Measurements from ENCODE around the gene CCL1. TPM values are rescaled to one million over a fixed set of nuclear protein-coding genes. Genes with fewer than 3 reads are reported as not detected.

The CCL1 gene
- total and polyA plus RNA-seq, 8 donors, result not detected

DNA sequence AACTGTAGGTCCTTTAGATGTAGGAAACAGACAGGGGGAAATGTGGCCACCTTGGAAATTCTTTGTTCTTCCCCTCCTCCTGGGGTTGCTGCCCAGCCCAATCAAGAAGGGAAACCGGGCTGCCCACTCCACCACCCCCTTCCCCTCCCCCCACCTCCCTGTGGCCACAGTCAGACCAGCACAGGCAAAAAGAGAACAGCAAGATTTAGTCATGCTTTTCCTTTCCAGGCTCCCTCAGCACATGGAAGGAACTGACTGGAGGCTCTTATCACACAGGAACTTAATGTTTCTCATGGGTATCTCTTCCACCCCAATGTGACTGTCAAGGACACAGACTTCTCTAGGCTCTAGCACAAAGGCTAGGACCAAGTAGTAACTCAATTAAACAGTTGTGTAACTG is 3.0 kb upstream of the CCL1 start:
- Histone ChIP-seq H3K27me3 (peaks cover 0 to 55% (median 0%) of the 10 kb centered on the region in 3 donors), H3K4me3 (no peak overlapping the region), H3K9me3 (no peaks in the 10 kb centered on the region), H3K4me1 (peaks cover 0 to 5% (median 0%) of the 10 kb centered on the region in 4 donors), H3K36me3 (no peaks in the 10 kb centered on the region), H3K27ac (no peak overlapping the region)
- no peak for DNase-seq
- intact Hi-C loops (cut with DNase I; ENCODE audit: low total_unique reads), result no loop called here
- 7 to 29% (median 20%) methylated on average over 1 of the region's 1 CpG for WGBS, 5 donors
- TF ChIP-seq POLR2A (IDR thresholded peaks at IDR 0.05) (no peak), EP300 (IDR thresholded peaks at IDR 0.05) (no peak), POLR2AphosphoS5 (IDR thresholded peaks at IDR 0.05) (no peak)
- TF ChIP-seq, protein P1, sequence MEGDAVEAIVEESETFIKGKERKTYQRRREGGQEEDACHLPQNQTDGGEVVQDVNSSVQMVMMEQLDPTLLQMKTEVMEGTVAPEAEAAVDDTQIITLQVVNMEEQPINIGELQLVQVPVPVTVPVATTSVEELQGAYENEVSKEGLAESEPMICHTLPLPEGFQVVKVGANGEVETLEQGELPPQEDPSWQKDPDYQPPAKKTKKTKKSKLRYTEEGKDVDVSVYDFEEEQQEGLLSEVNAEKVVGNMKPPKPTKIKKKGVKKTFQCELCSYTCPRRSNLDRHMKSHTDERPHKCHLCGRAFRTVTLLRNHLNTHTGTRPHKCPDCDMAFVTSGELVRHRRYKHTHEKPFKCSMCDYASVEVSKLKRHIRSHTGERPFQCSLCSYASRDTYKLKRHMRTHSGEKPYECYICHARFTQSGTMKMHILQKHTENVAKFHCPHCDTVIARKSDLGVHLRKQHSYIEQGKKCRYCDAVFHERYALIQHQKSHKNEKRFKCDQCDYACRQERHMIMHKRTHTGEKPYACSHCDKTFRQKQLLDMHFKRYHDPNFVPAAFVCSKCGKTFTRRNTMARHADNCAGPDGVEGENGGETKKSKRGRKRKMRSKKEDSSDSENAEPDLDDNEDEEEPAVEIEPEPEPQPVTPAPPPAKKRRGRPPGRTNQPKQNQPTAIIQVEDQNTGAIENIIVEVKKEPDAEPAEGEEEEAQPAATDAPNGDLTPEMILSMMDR (IDR thresholded peaks at IDR 0.05), result no peak

DNA sequence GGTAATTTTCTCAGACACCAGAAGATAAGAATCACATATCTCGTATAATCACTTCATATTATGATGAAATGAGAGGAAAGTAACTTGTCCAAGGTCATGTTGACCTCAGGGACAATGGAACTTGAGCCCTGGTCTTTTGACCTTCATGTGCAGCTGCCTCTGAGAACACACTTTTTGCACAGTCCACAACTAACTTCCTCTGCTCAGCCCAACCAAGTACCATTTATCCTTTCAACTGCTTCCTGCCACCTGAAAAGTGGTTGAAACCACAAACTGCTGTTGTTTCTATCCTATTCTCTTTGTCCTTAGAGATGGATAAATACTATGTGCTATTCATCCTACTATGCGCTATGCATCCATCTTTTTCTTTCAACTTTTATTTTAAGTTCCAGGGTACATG is 2.3 kb upstream of the CCL1 start:
- Histone ChIP-seq H3K27ac (no peak overlapping the region), H3K36me3 (no peaks in the 10 kb centered on the region), H3K4me1 (peaks cover 0 to 5% (median 0%) of the 10 kb centered on the region in 4 donors), H3K27me3 (peaks cover 0 to 55% (median 0%) of the 10 kb centered on the region in 3 donors), H3K4me3 (no peak overlapping the region), H3K9me3 (no peaks in the 10 kb centered on the region)
- intact Hi-C loops (cut with DNase I; ENCODE audit: low total_unique reads), result no loop called here
- no peak for DNase-seq
- TF ChIP-seq POLR2AphosphoS5 (IDR thresholded peaks at IDR 0.05) (no peak), EP300 (IDR thresholded peaks at IDR 0.05) (no peak), POLR2A (IDR thresholded peaks at IDR 0.05) (no peak)
- TF ChIP-seq, protein P1 (IDR thresholded peaks at IDR 0.05), result no peak
- WGBS, 5 donors, result 60 to 68% (median 68%) methylated on average over 2 of the region's 2 CpGs

DNA sequence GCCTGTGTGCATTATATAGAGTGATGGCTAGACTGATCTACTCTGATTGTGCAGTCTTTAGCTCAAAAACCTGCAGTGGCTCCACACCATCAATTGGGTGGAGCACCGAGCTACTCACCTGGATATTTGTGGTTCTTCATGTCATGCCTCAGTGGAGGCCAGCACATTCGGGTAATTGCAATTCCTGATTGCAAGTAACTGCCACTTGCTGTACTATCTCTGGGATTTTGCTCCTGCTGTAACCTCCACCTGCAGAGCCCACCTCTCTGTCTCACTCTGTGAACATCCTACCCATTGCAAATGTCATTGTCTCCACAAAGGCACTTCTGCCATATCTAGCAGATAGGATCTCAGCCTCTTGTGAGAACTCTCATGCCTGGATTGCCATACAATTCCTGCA is 1.7 kb upstream of the CCL1 start:
- TF ChIP-seq, protein P1 (IDR thresholded peaks at IDR 0.05), result no peak
- TF ChIP-seq POLR2A (IDR thresholded peaks at IDR 0.05) (no peak), EP300 (IDR thresholded peaks at IDR 0.05) (no peak), POLR2AphosphoS5 (IDR thresholded peaks at IDR 0.05) (no peak)
- intact Hi-C loops (cut with DNase I; ENCODE audit: low total_unique reads), result loop anchor here (5.0 kb wide), 1 partner anchor 162 kb away; no protein-coding TSS in a partner anchor
- 57 to 100% (median 78%) methylated on average over 2 of the region's 2 CpGs for WGBS, 5 donors

DNA sequence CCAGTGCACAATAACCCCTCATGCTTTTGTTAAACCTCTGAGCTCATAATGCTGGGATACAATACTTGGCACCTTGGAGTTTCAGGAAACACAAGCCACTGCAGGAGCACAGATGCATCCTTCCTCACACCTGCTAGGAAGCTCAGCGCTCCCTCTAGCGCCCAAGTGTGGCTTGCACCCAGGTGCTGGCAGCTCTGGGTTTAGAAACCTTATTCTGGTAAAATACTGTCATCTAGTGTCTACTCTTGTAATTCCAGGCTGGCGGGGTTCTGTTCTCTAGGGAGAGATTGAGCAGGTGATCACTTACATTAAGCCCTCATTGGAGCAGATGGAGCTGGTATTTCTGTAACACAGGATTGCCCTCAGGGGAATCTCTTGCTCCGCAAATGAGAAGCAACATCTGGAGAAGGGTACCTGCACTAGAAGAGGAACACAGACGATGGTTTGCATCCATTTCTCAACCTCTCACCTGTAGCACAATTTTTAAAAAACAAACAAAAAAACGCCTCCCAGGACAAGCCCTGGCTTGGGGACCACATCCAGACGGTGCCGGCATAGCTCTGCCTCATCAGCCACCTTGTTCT is 1.5 kb downstream of the CCL1 start:
- Histone ChIP-seq H3K9me3 (no peaks in the 10 kb centered on the region), H3K27ac (no peak overlapping the region), H3K27me3 (peaks cover 0 to 43% (median 0%) of the 10 kb centered on the region in 3 donors), H3K4me3 (no peak overlapping the region), H3K36me3 (no peaks in the 10 kb centered on the region), H3K4me1 (no peaks in the 10 kb centered on the region)
- intact Hi-C loops (cut with DNase I; ENCODE audit: low total_unique reads), result loop anchor here (5.0 kb wide), 1 partner anchor 159 kb away; no protein-coding TSS in a partner anchor
- peak; percentile 83 to 95 for DNase-seq
- TF ChIP-seq POLR2A (IDR thresholded peaks at IDR 0.05), result no peak
- TF ChIP-seq, protein P1 (IDR thresholded peaks at IDR 0.05), result peak in 5 of 7 experiments; percentile 89 to 99 (median 94)
- TF ChIP-seq POLR2AphosphoS5 (IDR thresholded peaks at IDR 0.05), result peak in 1 of 3 donors; percentile 46
- 20 to 29% (median 23%) methylated on average over 6 to 8 of the region's 8 CpGs for WGBS, 5 donors

More for the DNA sequence above, 1.7 kb upstream of the CCL1 start:
- Histone ChIP-seq H3K27me3 (peaks cover 0 to 55% (median 0%) of the 10 kb centered on the region in 3 donors), H3K4me1 (peaks cover 0 to 5% (median 0%) of the 10 kb centered on the region in 4 donors), H3K9me3 (no peaks in the 10 kb centered on the region), H3K27ac (no peak overlapping the region), H3K4me3 (no peak overlapping the region), H3K36me3 (no peaks in the 10 kb centered on the region)
- no peak for DNase-seq
